D721Med (cell line): ENCODE results near the gene DTX1.

Experiments
- DNase-seq: peaks from one replicate; pipeline ENCODE4 v3.0.0; 2011; ENCODE audit warnings: low spot score; ENCODE audit not compliant: insufficient read length
- FAIRE-seq: peaks from 2 replicates; lab custom pipeline; 2011; peaks lifted over from hg19 to GRCh38; lab: Jason Lieb, UNC
- TF ChIP-seq, protein P1 (sequence below): IDR thresholded peaks from 2 replicates; pipeline ENCODE4 v1.5.1; 2012; ENCODE audit warnings: mild to moderate bottlenecking, control low read depth; ENCODE audit not compliant: insufficient read depth; ENCODE audit errors: missing control alignments

The DTX1 gene

DNA sequence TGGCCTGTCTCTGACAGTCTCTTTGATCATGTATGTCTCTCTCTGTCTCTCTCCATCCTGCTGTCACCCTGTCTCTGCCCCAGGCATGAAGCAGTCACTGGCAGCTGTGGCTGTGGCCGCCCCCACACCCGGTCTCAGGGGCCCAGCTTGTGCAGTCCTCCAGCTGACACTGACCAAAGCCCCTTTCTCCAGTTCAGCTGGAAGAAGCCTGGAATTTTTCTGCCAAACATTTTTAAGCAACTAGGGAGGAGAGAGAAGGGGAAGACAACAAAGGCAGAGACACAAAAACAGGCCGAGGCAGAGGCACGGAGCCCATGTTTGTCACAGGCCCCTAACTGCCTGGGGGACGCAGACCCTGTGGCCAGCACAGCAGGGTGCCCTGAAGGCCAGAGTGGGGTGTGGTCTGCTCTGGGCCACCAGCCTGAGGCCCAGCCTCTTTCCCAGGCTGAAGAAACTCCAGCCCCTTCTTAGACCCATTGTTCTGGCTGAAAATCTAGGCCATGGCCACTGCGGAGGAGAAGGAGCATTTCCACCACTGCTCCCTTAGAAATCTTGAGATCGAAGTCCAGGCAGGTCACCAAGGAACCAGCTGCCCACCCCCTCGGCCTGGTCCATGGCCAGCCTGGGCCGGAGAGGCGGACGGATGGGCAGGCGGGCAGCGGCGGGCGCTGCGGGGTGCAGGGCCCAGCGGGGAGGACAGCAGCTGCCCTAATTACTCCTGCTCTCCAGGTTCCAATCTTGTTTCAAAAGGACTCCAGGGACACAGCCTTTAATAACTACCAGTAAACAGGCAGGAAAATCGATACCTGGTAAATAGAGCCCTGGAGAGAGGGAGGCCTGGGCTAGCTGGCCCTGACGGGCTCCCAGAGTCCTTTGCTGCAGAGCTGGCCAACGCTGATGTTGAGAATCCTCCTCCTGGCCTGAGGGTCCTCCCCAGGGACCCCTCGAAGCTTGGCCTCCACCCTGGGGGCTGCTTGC lies 14.9 kb downstream of the DTX1 start:
- no peak for DNase-seq
- TF ChIP-seq, protein P1, sequence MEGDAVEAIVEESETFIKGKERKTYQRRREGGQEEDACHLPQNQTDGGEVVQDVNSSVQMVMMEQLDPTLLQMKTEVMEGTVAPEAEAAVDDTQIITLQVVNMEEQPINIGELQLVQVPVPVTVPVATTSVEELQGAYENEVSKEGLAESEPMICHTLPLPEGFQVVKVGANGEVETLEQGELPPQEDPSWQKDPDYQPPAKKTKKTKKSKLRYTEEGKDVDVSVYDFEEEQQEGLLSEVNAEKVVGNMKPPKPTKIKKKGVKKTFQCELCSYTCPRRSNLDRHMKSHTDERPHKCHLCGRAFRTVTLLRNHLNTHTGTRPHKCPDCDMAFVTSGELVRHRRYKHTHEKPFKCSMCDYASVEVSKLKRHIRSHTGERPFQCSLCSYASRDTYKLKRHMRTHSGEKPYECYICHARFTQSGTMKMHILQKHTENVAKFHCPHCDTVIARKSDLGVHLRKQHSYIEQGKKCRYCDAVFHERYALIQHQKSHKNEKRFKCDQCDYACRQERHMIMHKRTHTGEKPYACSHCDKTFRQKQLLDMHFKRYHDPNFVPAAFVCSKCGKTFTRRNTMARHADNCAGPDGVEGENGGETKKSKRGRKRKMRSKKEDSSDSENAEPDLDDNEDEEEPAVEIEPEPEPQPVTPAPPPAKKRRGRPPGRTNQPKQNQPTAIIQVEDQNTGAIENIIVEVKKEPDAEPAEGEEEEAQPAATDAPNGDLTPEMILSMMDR: no peak
- no peak for FAIRE-seq

DNA sequence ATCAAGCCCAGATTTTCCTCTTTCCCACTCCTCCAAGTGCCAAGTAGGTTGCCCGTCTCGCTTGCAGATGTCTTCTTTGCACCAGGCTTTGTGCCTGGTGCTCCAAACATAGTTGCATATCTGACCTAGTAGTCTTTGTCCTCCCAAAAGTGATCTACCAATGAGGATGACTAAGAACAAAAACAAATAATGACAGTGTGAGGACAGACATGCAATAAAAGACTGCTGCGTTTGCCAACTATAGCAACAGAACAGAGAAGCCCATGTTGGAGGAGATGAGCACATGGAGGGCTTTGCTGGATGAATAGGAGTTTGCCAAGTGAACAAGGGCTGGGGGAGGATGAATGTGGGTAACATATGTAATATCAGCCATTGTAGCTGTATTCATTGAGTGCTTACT lies 15.6 kb downstream of the DTX1 start:
- DNase-seq (no peak), FAIRE-seq (no peak)
- TF ChIP-seq, protein P1: no peak

DNA sequence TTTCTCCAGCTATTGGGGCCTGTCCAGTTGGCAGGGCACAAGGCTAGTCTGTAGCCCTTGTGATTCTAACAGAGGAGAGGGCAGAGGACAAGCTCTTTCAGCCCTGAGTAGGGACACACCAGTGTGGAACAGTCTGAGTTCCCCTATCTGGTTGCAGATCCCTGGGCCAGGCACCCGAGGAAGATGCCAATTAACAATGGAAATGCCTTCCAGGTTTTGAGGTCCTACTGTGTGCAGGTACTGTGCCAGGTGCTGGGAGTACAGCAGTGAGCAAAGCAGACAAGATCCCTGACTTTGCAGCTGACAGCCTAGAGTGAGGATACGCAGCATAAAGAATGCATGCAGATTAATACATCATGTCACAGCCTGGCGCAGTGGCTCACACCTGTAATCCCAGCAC lies 17.1 kb downstream of the DTX1 start:
- TF ChIP-seq, protein P1: no peak
- no peak for DNase-seq
- FAIRE-seq: no peak

DNA sequence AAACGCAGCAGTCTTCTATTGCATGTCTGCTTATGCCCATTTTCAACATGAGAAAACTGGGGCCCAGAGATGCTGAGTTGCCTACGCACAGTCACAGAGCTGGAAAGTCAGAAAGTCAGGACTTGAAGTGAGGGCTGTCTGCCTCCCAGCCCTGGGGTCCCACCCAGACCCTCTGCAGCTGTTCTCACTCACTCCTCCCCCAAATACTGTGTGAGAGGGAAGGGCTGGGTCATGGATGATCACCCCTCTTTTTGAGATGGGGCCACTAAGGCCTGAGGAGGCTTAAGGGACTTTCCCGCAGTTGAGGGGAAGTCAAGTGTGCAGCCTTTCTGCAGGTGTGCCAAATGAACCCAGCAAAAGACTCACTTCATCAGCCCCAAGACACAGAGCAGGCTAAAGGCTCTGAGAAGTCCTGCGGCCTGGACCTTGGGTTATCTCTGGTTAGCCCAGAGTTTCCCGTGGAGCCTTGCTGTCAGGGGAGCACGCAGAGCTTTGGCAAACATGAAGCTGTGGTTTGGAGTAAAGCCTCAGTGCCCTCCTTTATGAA lies 18.7 kb downstream of the DTX1 start:
- FAIRE-seq (no peak), DNase-seq (no peak)
- TF ChIP-seq, protein P1: no peak

DNA sequence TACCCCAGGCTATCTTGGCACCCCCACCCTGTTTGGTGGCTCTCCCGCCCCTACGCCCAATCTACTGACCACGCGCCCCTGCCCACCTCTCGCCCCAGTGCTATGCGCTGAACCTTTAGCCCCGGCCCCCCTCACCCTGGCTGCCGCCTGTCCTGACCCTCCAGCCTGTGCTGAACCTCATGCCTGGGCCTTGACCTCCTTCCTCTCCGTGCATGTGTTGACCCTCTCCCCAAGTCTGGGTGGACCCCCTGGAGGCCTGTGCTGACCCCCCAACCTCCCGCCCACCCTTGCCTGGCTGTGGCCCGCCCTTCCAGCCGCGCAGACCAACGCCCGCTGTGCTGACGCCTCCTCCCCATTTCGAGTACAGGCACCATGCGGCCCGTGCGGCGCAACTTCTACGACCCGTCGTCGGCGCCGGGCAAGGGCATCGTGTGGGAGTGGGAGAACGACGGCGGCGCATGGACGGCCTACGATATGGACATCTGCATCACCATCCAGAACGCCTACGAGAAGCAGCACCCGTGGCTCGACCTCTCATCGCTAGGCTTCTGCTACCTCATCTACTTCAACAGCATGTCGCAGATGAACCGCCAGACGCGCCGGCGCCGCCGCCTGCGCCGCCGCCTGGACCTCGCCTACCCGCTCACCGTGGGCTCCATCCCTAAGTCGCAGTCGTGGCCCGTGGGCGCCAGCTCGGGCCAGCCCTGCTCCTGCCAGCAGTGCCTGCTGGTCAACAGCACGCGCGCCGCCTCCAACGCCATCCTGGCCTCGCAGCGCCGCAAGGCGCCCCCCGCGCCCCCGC lies 20.7 kb downstream of the DTX1 start:
- DNase-seq: no peak
- no peak for FAIRE-seq
- TF ChIP-seq, protein P1: no peak

DNA sequence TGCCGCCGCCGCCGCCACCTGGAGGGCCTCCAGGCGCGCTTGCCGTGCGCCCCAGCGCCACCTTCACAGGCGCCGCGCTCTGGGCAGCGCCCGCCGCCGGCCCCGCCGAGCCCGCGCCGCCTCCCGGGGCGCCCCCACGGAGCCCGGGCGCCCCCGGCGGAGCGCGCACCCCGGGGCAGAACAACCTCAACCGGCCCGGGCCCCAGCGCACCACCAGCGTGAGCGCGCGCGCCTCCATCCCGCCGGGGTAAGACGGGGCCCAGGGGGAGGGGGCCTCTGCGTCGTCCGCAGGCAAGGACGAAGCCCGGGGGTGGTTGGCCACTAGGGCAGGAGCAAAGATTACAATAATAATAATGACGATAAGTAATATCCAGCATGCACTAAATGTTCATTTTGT lies 21.3 kb downstream of the DTX1 start:
- FAIRE-seq: no peak
- DNase-seq: no peak
- TF ChIP-seq, protein P1: no peak
